A549 (cell line): ENCODE results near the gene ZBTB2. TPM values are rescaled to one million over a fixed set of nuclear protein-coding genes. Genes with fewer than 3 reads are reported as not detected.

Experiments
- ATAC-seq, 2 experiments: fragments of 200-7000 bp in 1 of 2; fragments of >200 bp in 1 of 2; cut with Nextera tagmentation in 1 of 2; cut with Tn5 transposase in 1 of 2; 3 replicates each; pipeline versions ENCODE4 v1.8.0 to v1.9.1; 2018 to 2020; ENCODE audit warnings: mild to moderate bottlenecking in 1 of 2, moderate library complexity in 1 of 2
- CTCF ChIA-PET: fragments of 300-600 bp; sonication (Branson Sonifier 250); formaldehyde crosslinking; extraction: SDS; loops from one replicate; lab custom pipeline; 2021; ENCODE audit warnings: antibody characterized with exemption, inconsistent platforms; lab: Yijun Ruan, JAX
- POLR2A ChIA-PET: fragments of 350-600 bp; formaldehyde crosslinking; extraction: SDS; loops from one replicate; lab custom pipeline; 2021; ENCODE audit warnings: antibody characterized with exemption, inconsistent platforms; lab: Yijun Ruan, JAX
- DNase-seq, 2 experiments: peaks; one replicate each; pipeline versions ENCODE4 v3.0.0 to v3.0.0-alpha.2; 2011 to 2016; ENCODE audit warnings: low read depth in 1 of 2, low spot score in 1 of 2
- FAIRE-seq: peaks from 2 replicates; lab custom pipeline; 2011; peaks lifted over from hg19 to GRCh38; lab: Jason Lieb, UNC
- H3K27ac ChIP-seq, 2 experiments: fragments of >200 bp; sonication (Bioruptor Twin); formaldehyde crosslinking; 3 replicates each; pipeline ENCODE4 v1.5.1; 2016 to 2017
- H3K4me1 ChIP-seq: fragments of >200 bp; sonication (Bioruptor Twin); formaldehyde crosslinking; 3 replicates; pipeline ENCODE4 v1.6.1; 2016
- H3K4me2 ChIP-seq: fragments of >200 bp; sonication (Bioruptor Twin); formaldehyde crosslinking; 3 replicates; pipeline ENCODE4 v1.6.1; 2016
- H3K4me3 ChIP-seq: fragments of >200 bp; sonication (Bioruptor Twin); formaldehyde crosslinking; 3 replicates; pipeline ENCODE4 v1.5.1; 2016
- H3K9me3 ChIP-seq: fragments of >200 bp; sonication (Bioruptor Twin); formaldehyde crosslinking; 3 replicates; pipeline ENCODE4 v1.6.1; 2016
- CHD2 ChIP-seq: fragments of 150-350 bp; IDR thresholded peaks from 2 replicates; pipeline ENCODE4 v1.6.1; 2014; ENCODE audit warnings: low read length; ENCODE audit not compliant: partially characterized antibody
- EHMT2 ChIP-seq: fragments of 200-600 bp; sonication (generic); IDR thresholded peaks from 2 replicates; pipeline ENCODE4 v1.6.1; 2016; ENCODE audit warnings: antibody characterized with exemption, low read depth, mild to moderate bottlenecking, moderate library complexity
- FOSL2 ChIP-seq, 2 experiments: fragments of 450-650 bp in 1 of 2; fragments of >200 bp in 1 of 2; sonication (Bioruptor Twin) in 1 of 2; formaldehyde crosslinking; IDR thresholded peaks; 2 replicates each; pipeline versions ENCODE4 v1.5.0 to v1.6.1; 2016 to 2020; ENCODE audit warnings: mild to moderate bottlenecking in 1 of 2, moderate library complexity in 1 of 2
- GATA3 ChIP-seq: IDR thresholded peaks from 2 replicates; pipeline ENCODE4 v1.6.1; 2012; ENCODE audit warnings: borderline replicate concordance
- HEYL ChIP-seq: fragments of 250-450 bp; sonication (Bioruptor Pico); IDR thresholded peaks from 2 replicates; pipeline ENCODE4 v1.8.0; 2021; ENCODE audit warnings: mild to moderate bottlenecking, moderate library complexity
- JUN ChIP-seq, 2 experiments: fragments of >200 bp; sonication (Bioruptor Twin); formaldehyde crosslinking; IDR thresholded peaks; 2 replicates in 1 of 2; 3 replicates in 1 of 2; pipeline ENCODE4 v1.6.1; 2016 to 2017
- KDM1A ChIP-seq: fragments of 200-600 bp; sonication (generic); IDR thresholded peaks from 2 replicates; pipeline ENCODE4 v1.6.1; 2016; ENCODE audit warnings: low read depth, mild to moderate bottlenecking
- MYC ChIP-seq: IDR thresholded peaks from 2 replicates; pipeline ENCODE4 v1.6.1; 2012; ENCODE audit warnings: mild to moderate bottlenecking, inconsistent platforms, low read length, improper control_type of control experiment, borderline replicate concordance
- NPAS2 ChIP-seq: fragments of 250-450 bp; sonication (Bioruptor Pico); IDR thresholded peaks from 2 replicates; pipeline ENCODE4 v1.8.0; 2022; ENCODE audit warnings: mild to moderate bottlenecking, moderate library complexity, borderline replicate concordance
- PHF8 ChIP-seq: fragments of 200-600 bp; sonication (generic); IDR thresholded peaks from 2 replicates; pipeline ENCODE4 v1.6.1; 2016; ENCODE audit warnings: low read depth, mild to moderate bottlenecking, antibody characterized with exemption, moderate library complexity, borderline replicate concordance
- POLR2A ChIP-seq: IDR thresholded peaks from 2 replicates; pipeline ENCODE4 v1.6.1; 2012; ENCODE audit warnings: mild to moderate bottlenecking, low read length
- RARB ChIP-seq: fragments of 250-450 bp; sonication (Bioruptor Pico); IDR thresholded peaks from 2 replicates; pipeline ENCODE4 v1.8.0; 2021; ENCODE audit warnings: mild to moderate bottlenecking, moderate library complexity
- REST ChIP-seq: fragments of 200-600 bp; sonication (generic); IDR thresholded peaks from 2 replicates; pipeline ENCODE4 v1.6.1; 2016; ENCODE audit warnings: antibody characterized with exemption, mild to moderate bottlenecking, moderate library complexity
- SMC3 ChIP-seq: fragments of >200 bp; sonication (Bioruptor Twin); formaldehyde crosslinking; IDR thresholded peaks from 3 replicates; pipeline ENCODE4 v1.6.1; 2018; ENCODE audit warnings: inconsistent platforms
- TP53 ChIP-seq: fragments of 250-450 bp; sonication (Bioruptor Pico); IDR thresholded peaks from 2 replicates; pipeline ENCODE4 v1.5.0; 2021; ENCODE audit warnings: mild to moderate bottlenecking, moderate library complexity
- ZSCAN20 ChIP-seq: fragments of 250-450 bp; sonication (Bioruptor Pico); IDR thresholded peaks from 2 replicates; pipeline ENCODE4 v1.8.0; 2022; ENCODE audit warnings: mild to moderate bottlenecking, moderate library complexity
- WGBS: methylation state at CpG from one replicate; pipeline ENCODE4 v1.1.6; 2017; ENCODE audit errors: missing lambda C conversion rate; 5-methylcytosine and 5-hydroxymethylcytosine counted together
- polyA plus RNA-seq, 4 experiments: library from polyadenylated mRNA; depleted of rRNA in 3 of 4; stranded (reverse); fragments of >200 nt; fragmentation: RNase III in 1 of 4; extraction: RNeasy Plus Mini Kit Qiagen cat#74134 plus additional on column Dnase treatment in 1 of 4; gene quantifications; 2 replicates in 3 of 4; 3 replicates in 1 of 4; pipeline ENCODE4 v1.2.3, GENCODE V29; 2011 to 2017
- TF ChIP-seq, protein P1 (sequence below): IDR thresholded peaks from 2 replicates; pipeline ENCODE4 v1.6.1; 2012
- TF ChIP-seq, protein P2 (sequence below): fragments of 450-650 bp; IDR thresholded peaks from 2 replicates; pipeline ENCODE4 v1.6.1; 2014; ENCODE audit warnings: antibody characterized with exemption
- TF ChIP-seq, protein P3 (sequence below): IDR thresholded peaks from 2 replicates; pipeline ENCODE4 v1.6.1; 2012
- TF ChIP-seq, protein P4 (sequence below): fragments of >200 bp; sonication (Bioruptor Twin); formaldehyde crosslinking; IDR thresholded peaks from 3 replicates; pipeline ENCODE4 v1.5.1; 2016

ZBTB2 gene
- polyA plus RNA-seq, 2 of the 4 experiments (the other 2 are of a cell fraction): 10.8 to 17.3 TPM

DNA sequence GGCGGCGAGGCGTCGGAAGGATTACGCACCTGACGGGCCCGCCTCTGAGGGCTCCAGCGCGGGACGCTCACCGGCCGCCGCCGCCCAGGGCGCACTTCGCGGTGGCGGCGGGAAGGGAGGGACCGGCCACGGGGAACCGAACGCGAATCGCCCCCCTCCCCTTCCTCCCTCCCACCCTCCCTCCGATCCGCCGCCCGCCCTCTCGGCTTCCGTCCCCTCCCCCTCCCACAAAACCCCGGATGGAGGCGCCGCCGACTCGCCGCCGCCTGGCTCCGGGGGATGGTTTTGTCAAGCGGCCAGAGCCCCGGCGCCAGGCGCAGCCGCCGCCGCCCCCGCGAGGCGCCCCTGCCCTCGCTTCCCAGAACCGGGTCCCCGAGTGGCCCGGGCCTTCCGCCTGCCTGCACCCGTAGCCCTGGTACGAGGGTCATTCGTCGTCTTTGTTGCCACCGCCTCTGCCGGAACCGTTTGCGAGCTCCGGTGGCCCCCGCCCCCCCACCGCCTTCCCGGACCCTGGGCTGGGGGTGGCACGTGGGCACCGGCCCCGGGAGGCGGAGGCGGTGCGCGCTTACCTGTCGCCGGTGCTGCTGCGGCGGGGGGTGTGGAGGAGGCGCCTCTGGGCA is 398 bp downstream of the ZBTB2 start:
- peak overlapping the region; percentile 93 for H3K4me3 ChIP-seq
- no peak for FAIRE-seq
- H3K4me1 ChIP-seq: peaks cover 33% of the 10 kb centered on the region
- POLR2A ChIA-PET: interaction anchor here (0.6 to 1.8 kb wide), 6 partner anchors 13 to 323 kb away, joined by 3 to 4 read pairs (median 3); partner anchors contain the start of gene RMND1
- 0% methylated on average over 3 of the region's 78 CpGs for WGBS
- H3K27ac ChIP-seq: peak overlapping the region; percentile 100
- DNase-seq: peak; percentile 25 to 77
- TF ChIP-seq KDM1A: no peak
- TF ChIP-seq POLR2A: peak; percentile 53
- TF ChIP-seq JUN (IDR thresholded peaks at IDR 0.05): peak in 1 of 2 experiments; percentile 68; a peak in 2 of 5 replicates
- 0 out of 2 replicates have a peak, but pooled peaks have one; percentile 6 for TF ChIP-seq GATA3
- TF ChIP-seq, all 56 proteins: peak for 3
- Histone ChIP-seq H3K4me2 (peak overlapping the region; percentile 98), H3K9me3 (no peaks in the 10 kb centered on the region)
- ATAC-seq: peak; percentile 25 to 44
- CTCF ChIA-PET: interaction anchor here (1.1 kb wide), 1 partner anchor 15 kb away, joined by 3 read pairs; no protein-coding TSS in a partner anchor

- CTCF ChIA-PET: interaction anchor here (1.1 kb wide), 1 partner anchor 15 kb away, joined by 3 read pairs; no protein-coding TSS in a partner anchor
- H3K4me3 ChIP-seq: peak overlapping the region; percentile 93
- DNase-seq: peak; percentile 74 to 97
- WGBS: 6% methylated on average over 9 of the region's 79 CpGs
- peak overlapping the region; percentile 98; the same call in 2 of the 3 replicates for H3K4me2 ChIP-seq
- FAIRE-seq: no peak
- peak; percentile 73 to 93 for ATAC-seq
- POLR2A ChIA-PET: interaction anchor here (0.6 to 1.9 kb wide), 8 partner anchors 10 to 322 kb away, joined by 3 to 19 read pairs (median 3); partner anchors contain the start of gene RMND1
- TF ChIP-seq, protein P1, sequence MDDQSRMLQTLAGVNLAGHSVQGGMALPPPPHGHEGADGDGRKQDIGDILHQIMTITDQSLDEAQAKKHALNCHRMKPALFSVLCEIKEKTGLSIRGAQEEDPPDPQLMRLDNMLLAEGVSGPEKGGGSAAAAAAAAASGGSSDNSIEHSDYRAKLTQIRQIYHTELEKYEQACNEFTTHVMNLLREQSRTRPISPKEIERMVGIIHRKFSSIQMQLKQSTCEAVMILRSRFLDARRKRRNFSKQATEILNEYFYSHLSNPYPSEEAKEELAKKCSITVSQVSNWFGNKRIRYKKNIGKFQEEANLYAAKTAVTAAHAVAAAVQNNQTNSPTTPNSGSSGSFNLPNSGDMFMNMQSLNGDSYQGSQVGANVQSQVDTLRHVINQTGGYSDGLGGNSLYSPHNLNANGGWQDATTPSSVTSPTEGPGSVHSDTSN: no peak
- TF ChIP-seq ZSCAN20 (CRISPR knock-in tag) (no peak), RARB (CRISPR knock-in tag) (no peak), REST (peak; percentile 91), FOSL2 (IDR thresholded peaks at IDR 0.05) (no peak), FOSL2 (CRISPR knock-in tag; IDR thresholded peaks at IDR 0.05) (no peak), GATA3 (peak; percentile 42; the same call in 1 of the 2 replicates), PHF8 (no peak), CHD2 (peak; percentile 92), EHMT2 (no peak), HEYL (CRISPR knock-in tag) (no peak), JUN (IDR thresholded peaks at IDR 0.05) (no peak; a peak in 2 of 5 replicates), NPAS2 (CRISPR knock-in tag) (no peak), MYC (peak; percentile 51), TP53 (CRISPR knock-in tag) (no peak), SMC3 (no peak)
- TF ChIP-seq, protein P2, sequence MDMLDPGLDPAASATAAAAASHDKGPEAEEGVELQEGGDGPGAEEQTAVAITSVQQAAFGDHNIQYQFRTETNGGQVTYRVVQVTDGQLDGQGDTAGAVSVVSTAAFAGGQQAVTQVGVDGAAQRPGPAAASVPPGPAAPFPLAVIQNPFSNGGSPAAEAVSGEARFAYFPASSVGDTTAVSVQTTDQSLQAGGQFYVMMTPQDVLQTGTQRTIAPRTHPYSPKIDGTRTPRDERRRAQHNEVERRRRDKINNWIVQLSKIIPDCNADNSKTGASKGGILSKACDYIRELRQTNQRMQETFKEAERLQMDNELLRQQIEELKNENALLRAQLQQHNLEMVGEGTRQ: no peak
- TF ChIP-seq, protein P3, sequence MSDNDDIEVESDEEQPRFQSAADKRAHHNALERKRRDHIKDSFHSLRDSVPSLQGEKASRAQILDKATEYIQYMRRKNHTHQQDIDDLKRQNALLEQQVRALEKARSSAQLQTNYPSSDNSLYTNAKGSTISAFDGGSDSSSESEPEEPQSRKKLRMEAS: peak; percentile 60
- TF ChIP-seq, protein P4, sequence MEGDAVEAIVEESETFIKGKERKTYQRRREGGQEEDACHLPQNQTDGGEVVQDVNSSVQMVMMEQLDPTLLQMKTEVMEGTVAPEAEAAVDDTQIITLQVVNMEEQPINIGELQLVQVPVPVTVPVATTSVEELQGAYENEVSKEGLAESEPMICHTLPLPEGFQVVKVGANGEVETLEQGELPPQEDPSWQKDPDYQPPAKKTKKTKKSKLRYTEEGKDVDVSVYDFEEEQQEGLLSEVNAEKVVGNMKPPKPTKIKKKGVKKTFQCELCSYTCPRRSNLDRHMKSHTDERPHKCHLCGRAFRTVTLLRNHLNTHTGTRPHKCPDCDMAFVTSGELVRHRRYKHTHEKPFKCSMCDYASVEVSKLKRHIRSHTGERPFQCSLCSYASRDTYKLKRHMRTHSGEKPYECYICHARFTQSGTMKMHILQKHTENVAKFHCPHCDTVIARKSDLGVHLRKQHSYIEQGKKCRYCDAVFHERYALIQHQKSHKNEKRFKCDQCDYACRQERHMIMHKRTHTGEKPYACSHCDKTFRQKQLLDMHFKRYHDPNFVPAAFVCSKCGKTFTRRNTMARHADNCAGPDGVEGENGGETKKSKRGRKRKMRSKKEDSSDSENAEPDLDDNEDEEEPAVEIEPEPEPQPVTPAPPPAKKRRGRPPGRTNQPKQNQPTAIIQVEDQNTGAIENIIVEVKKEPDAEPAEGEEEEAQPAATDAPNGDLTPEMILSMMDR: no peak
- TF ChIP-seq, all 56 proteins: peak for 5
- no peaks in the 10 kb centered on the region for H3K9me3 ChIP-seq
- peak overlapping the region; percentile 100 for H3K27ac ChIP-seq
- H3K4me1 ChIP-seq: peaks cover 33% of the 10 kb centered on the region
Measured at GRCh38 chr6:151390276-151390850, 996 bp downstream of the ZBTB2 start.
